ENCODE results near the gene SLC25A11.

SLC25A11 gene

DNA sequence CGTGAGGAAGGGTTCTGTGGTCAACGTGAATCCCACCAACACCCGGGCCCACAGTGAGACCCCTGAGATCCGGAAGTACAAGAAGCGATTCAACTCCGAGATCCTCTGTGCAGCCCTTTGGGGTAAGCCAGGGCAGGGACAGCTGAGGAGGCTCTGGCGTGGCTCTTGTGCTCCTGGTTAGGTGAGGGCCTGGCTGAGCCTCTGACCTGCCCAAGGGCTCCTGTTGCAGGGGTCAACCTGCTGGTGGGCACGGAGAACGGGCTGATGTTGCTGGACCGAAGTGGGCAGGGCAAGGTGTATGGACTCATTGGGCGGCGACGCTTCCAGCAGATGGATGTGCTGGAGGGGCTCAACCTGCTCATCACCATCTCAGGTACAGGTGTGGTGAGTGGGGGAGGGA, 44.7 kb downstream of the SLC25A11 start:
- Histone ChIP-seq H3K4me3 (replicated peaks; ENCODE audit: low read depth, low read length) (no peak overlapping the region), H3K36me3 (ENCODE audit: control insufficient read depth, insufficient read depth, low read length) (peaks cover 27% of the 10 kb centered on the region), H3K27me3 (replicated peaks; ENCODE audit: control insufficient read depth, insufficient read depth, low read length) (no peaks in the 10 kb centered on the region)
- TF ChIP-seq CTCF (IDR thresholded peaks at IDR 0.05; ENCODE audit: insufficient read depth, low read length, poor library complexity, severe bottlenecking) = no peak
- no peak for DNase-seq (ENCODE audit: extremely low read depth, insufficient read length)

- Histone ChIP-seq H3K36me3 (ENCODE audit: control insufficient read depth, insufficient read depth, low read length) (peaks cover 27% of the 10 kb centered on the region), H3K4me3 (replicated peaks; ENCODE audit: low read depth, low read length) (no peak overlapping the region), H3K27me3 (replicated peaks; ENCODE audit: control insufficient read depth, insufficient read depth, low read length) (no peaks in the 10 kb centered on the region)
- TF ChIP-seq CTCF (IDR thresholded peaks at IDR 0.05; ENCODE audit: insufficient read depth, low read length, poor library complexity, severe bottlenecking) = no peak
- no peak for DNase-seq (ENCODE audit: extremely low read depth, insufficient read length)
Observed at GRCh38 chr17:4893721-4894560, 45.9 kb downstream of the SLC25A11 start.

DNA sequence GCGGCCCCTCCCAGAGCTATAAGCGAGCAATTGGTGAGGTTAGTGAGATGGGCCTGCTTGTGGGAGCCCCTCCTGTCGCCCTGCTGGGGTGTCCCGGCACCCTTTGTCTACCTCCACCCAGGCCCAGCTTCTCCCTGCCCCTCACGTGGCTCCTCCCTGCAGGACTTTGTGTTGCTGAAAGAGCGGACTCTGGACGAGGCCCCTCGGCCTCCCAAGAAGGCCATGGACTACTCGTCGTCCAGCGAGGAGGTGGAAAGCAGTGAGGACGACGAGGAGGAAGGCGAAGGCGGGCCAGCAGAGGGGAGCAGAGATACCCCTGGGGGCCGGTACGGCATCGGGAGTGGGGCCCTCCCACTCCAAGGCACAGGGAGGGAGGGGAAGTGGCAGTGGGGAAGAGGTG, 46.6 kb downstream of the SLC25A11 start:
- H3K4me3 ChIP-seq (replicated peaks; ENCODE audit: low read depth, low read length) = no peak overlapping the region
- no peak for TF ChIP-seq CTCF (IDR thresholded peaks at IDR 0.05; ENCODE audit: insufficient read depth, low read length, poor library complexity, severe bottlenecking)
- no peaks in the 10 kb centered on the region for H3K27me3 ChIP-seq (replicated peaks; ENCODE audit: control insufficient read depth, insufficient read depth, low read length)
- peaks cover 29% of the 10 kb centered on the region for H3K36me3 ChIP-seq (ENCODE audit: control insufficient read depth, insufficient read depth, low read length)
- no peak for DNase-seq (ENCODE audit: extremely low read depth, insufficient read length)

DNA sequence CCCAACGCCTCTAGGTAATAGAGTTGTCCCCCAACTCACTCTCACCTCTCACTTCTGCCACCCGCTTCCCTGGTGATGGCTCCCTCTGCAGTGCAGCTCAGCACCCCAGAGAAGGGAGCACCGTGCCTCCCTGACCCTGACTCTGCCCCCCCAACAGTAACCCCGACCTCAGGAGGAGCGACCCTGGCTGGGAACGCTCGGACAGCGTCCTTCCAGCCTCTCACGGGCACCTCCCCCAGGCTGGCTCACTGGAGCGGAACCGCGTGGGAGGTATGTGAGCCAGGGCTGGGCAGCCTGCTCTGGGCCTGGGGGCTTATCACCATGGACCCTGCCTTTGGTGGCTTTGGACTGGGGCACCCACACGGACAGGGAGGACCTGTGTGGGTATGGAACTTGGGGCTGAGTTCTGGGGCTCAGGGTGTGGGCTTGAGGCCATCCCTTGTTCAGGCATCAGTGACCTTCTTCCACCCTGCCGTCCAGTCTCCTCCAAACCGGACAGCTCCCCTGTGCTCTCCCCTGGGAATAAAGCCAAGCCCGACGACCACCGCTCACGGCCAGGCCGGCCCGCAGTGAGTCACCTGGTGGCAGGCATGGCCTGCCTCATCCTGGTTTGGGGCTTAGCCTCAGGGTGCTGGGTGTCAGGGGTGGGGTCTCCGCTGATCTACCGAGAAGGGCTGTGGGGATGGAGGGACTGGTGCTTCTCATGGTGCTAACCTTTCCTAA, 47.2 kb downstream of the SLC25A11 start:
- no peak overlapping the region for H3K4me3 ChIP-seq (replicated peaks; ENCODE audit: low read depth, low read length)
- H3K27me3 ChIP-seq (replicated peaks; ENCODE audit: control insufficient read depth, insufficient read depth, low read length) = no peaks in the 10 kb centered on the region
- H3K36me3 ChIP-seq (ENCODE audit: control insufficient read depth, insufficient read depth, low read length) = peaks cover 28% of the 10 kb centered on the region
- DNase-seq (ENCODE audit: extremely low read depth, insufficient read length) = no peak
- no peak for TF ChIP-seq CTCF (IDR thresholded peaks at IDR 0.05; ENCODE audit: insufficient read depth, low read length, poor library complexity, severe bottlenecking)

GRCh38 chr17:4891411-4892410, 48.1 kb downstream of the SLC25A11 start:
- no peak overlapping the region for H3K4me3 ChIP-seq (replicated peaks; ENCODE audit: low read depth, low read length)
- peaks cover 31% of the 10 kb centered on the region for H3K36me3 ChIP-seq (ENCODE audit: control insufficient read depth, insufficient read depth, low read length)
- no peaks in the 10 kb centered on the region for H3K27me3 ChIP-seq (replicated peaks; ENCODE audit: control insufficient read depth, insufficient read depth, low read length)
- DNase-seq (ENCODE audit: extremely low read depth, insufficient read length) = no peak
- TF ChIP-seq CTCF (IDR thresholded peaks at IDR 0.05; ENCODE audit: insufficient read depth, low read length, poor library complexity, severe bottlenecking) = no peak

Data from GM06990 (cell line).